HepG2 (cell line): ENCODE measurements around the gene PARVA. TPM values are rescaled to one million over a fixed set of nuclear protein-coding genes. Genes with fewer than 3 reads are reported as not detected.

Experiments
- ATAC-seq: fragments of 200-7000 bp; cut with Tn5 transposase; 3 replicates; pipeline ENCODE4 v1.9.1; 2020; ENCODE audit warnings: mild to moderate bottlenecking, moderate library complexity
- BruUV-seq: library from RNA; stranded (reverse); fragments of 400-500 nt; replicated peaks from 2 replicates; lab custom pipeline; 2021; lab: Mats Ljungman, UMichigan
- CTCF ChIA-PET: fragments of 300-600 bp; formaldehyde crosslinking; extraction: SDS; loops from one replicate; lab custom pipeline; 2021; ENCODE audit warnings: low total read pairs, inconsistent platforms, low intra/inter-chr PET ratio; lab: Yijun Ruan, JAX
- POLR2A ChIA-PET: fragments of 350-600 bp; sonication (Branson Sonifier 250); formaldehyde crosslinking; loops from one replicate; lab custom pipeline; 2020; ENCODE audit warnings: antibody characterized with exemption, inconsistent platforms; lab: Yijun Ruan, JAX
- DNase-seq: peaks from one replicate; pipeline ENCODE4 v3.0.0-alpha.2; 2015; ENCODE audit warnings: low spot score
- FAIRE-seq: peaks from 3 replicates; lab custom pipeline; 2011; peaks lifted over from hg19 to GRCh38; lab: Jason Lieb, UNC
- H2AFZ ChIP-seq: one replicate; pipeline ENCODE4 v1.6.1; 2011; ENCODE audit warnings: low read length, inconsistent platforms
- H3K27ac ChIP-seq: fragments of 300-600 bp; 3 replicates; pipeline ENCODE4 v1.8.0; 2011; ENCODE audit warnings: mixed run types, mild to moderate bottlenecking, mixed read lengths, low read length, inconsistent platforms; ENCODE audit not compliant: insufficient read depth; ENCODE audit errors: extremely low read length
- H3K27me3 ChIP-seq, 2 experiments: fragments of 200-600 bp in 1 of 2; 2 replicates in 1 of 2; 3 replicates in 1 of 2; pipeline versions ENCODE4 v1.6.0 to v1.8.0; 2011; ENCODE audit warnings: low read length in 2 of 2, mild to moderate bottlenecking in 2 of 2, moderate library complexity in 2 of 2, inconsistent platforms in 1 of 2; ENCODE audit not compliant: insufficient read depth in 2 of 2, control insufficient read depth in 1 of 2
- H3K36me3 ChIP-seq, 2 experiments: fragments of 200-600 bp in 1 of 2; replicated peaks in 1 of 2; 2 replicates in 1 of 2; 3 replicates in 1 of 2; pipeline versions ENCODE4 v1.5.1 to v1.8.0; 2011; ENCODE audit warnings: low read length in 2 of 2, inconsistent platforms in 1 of 2; ENCODE audit not compliant: insufficient read depth in 2 of 2, control insufficient read depth in 1 of 2
- H3K4me1 ChIP-seq: 2 replicates; pipeline ENCODE4 v1.5.1; 2012; ENCODE audit warnings: low read length, inconsistent platforms; ENCODE audit not compliant: insufficient read depth
- H3K4me2 ChIP-seq: 2 replicates; pipeline ENCODE4 v1.6.0; 2011; ENCODE audit warnings: low read depth, low read length, inconsistent platforms
- H3K4me3 ChIP-seq, 3 experiments: fragments of 200-600 bp in 1 of 3; sonication (generic), shearing (Covaris generic) in 1 of 3; replicated peaks in 1 of 3; 2 replicates each; pipeline ENCODE4 v1.5.1; 2011 to 2016; ENCODE audit warnings: low read length in 3 of 3, inconsistent platforms in 2 of 3, low read depth in 2 of 3, mild to moderate bottlenecking in 2 of 3, control low read depth in 1 of 3, mixed read lengths in 1 of 3; ENCODE audit not compliant: insufficient read depth in 1 of 3
- H3K79me2 ChIP-seq: one replicate; pipeline ENCODE4 v1.6.1; 2011; ENCODE audit warnings: low read length, inconsistent platforms; ENCODE audit not compliant: insufficient read depth
- H3K9ac ChIP-seq: 2 replicates; pipeline ENCODE4 v1.6.0; 2011; ENCODE audit warnings: mild to moderate bottlenecking, low read depth, low read length, inconsistent platforms; ENCODE audit not compliant: insufficient read depth
- H3K9me3 ChIP-seq: 2 replicates; pipeline ENCODE4 v1.5.1; 2012; ENCODE audit warnings: mild to moderate bottlenecking, low read length
- H4K20me1 ChIP-seq: 2 replicates; pipeline ENCODE4 v1.6.0; 2011; ENCODE audit warnings: inconsistent platforms, mild to moderate bottlenecking, low read length, moderate library complexity; ENCODE audit not compliant: insufficient read depth
- CEBPG ChIP-seq: IDR thresholded peaks from 2 replicates; pipeline ENCODE4 v1.6.1; 2016
- E2F5 ChIP-seq: sonication (generic); formaldehyde crosslinking; conservative IDR thresholded peaks from 2 replicates; pipeline ENCODE4 v1.4.0; 2020; ENCODE audit warnings: missing genetic modification reagents
- GATAD1 ChIP-seq: IDR thresholded peaks from 2 replicates; pipeline ENCODE4 v1.6.1; 2016; ENCODE audit warnings: missing genetic modification reagents, missing compliant biosample characterization
- MAF1 ChIP-seq: sonication (generic); formaldehyde crosslinking; IDR thresholded peaks from 2 replicates; pipeline ENCODE4 v1.5.0; 2020; ENCODE audit warnings: missing genetic modification reagents, borderline replicate concordance
- RNF219 ChIP-seq: sonication (generic); formaldehyde crosslinking; IDR thresholded peaks from 2 replicates; pipeline ENCODE4 v1.5.0; 2020; ENCODE audit warnings: mild to moderate bottlenecking, missing genetic modification reagents
- ZFYVE20 ChIP-seq: sonication (generic); formaldehyde crosslinking; IDR thresholded peaks from 2 replicates; pipeline ENCODE4 v1.8.0; 2023; ENCODE audit warnings: low read depth, mild to moderate bottlenecking, moderate library complexity, missing genetic modification reagents, borderline replicate concordance
- ZNF672 ChIP-seq: sonication (generic); formaldehyde crosslinking; IDR thresholded peaks from 2 replicates; pipeline ENCODE4 v1.8.1; 2022; ENCODE audit warnings: missing genetic modification reagents
- ZNF883 ChIP-seq: sonication (generic); formaldehyde crosslinking; IDR thresholded peaks from 2 replicates; pipeline ENCODE4 v1.5.1; 2020; ENCODE audit warnings: mild to moderate bottlenecking, missing genetic modification reagents; ENCODE audit errors: not compliant biosample characterization
- WGBS: methylation state at CpG from one replicate; pipeline ENCODE4 v1.1.6; 2017; ENCODE audit warnings: low lambda C conversion rate; 5-methylcytosine and 5-hydroxymethylcytosine counted together
- in situ Hi-C: cut with HindIII; loops from 2 replicates; pipeline ENCODE4 v1.10.0; 2017; ENCODE audit warnings: low pct_unique_long_range_greater_than_20kb; ENCODE audit not compliant: extremely low pct_ligation_motif_present
- intact Hi-C: fragments of 100-400 bp; cut with micrococcal nuclease; formaldehyde crosslinking; loops from one replicate; pipeline ENCODE4 v1.10.0; 2022; ENCODE audit not compliant: unreplicated experiment
- polyA plus RNA-seq, 8 experiments: library from polyadenylated mRNA; depleted of rRNA in 3 of 8; stranded (reverse) in 7 of 8; unstranded in 1 of 8; fragments of >200 nt; fragmentation: Illumina TruSeq in 4 of 8; extraction: Trizol in 4 of 8; gene quantifications; 2 replicates each; pipeline versions ENCODE4 v1.2.1 to v1.2.3, GENCODE V29; 2011 to 2016; ENCODE audit warnings: low read depth in 4 of 8, missing spikeins in 1 of 8, mixed read lengths in 1 of 8; ENCODE audit not compliant: insufficient read depth in 1 of 8
- total RNA-seq, 5 experiments: library from RNA; depleted of rRNA; stranded (reverse); fragments of >200 nt; fragmentation: Illumina TruSeq; extraction: Trizol; gene quantifications; 2 replicates each; pipeline ENCODE4 v1.2.3, GENCODE V29; 2016; ENCODE audit warnings: low read depth in 1 of 5

The PARVA gene
- total and polyA plus RNA-seq, 2 of the 13 experiments (the other 11 are each of a cell fraction or from before 2014, with no cell fraction given), result 5.9 to 9.1 TPM

GRCh38 chr11:12433571-12434324, 56.4 kb downstream of the PARVA start (continued):
- no peak for TF ChIP-seq RNF219 (CRISPR knock-in tag)
- no peak for TF ChIP-seq ZNF672

GRCh38 chr11:12434325-12434654, 56.9 kb downstream of the PARVA start:
- CTCF ChIA-PET, result no interaction called here
- H3K9me3 ChIP-seq, result no peaks in the 10 kb centered on the region
- intact Hi-C loops, result no loop called here
- no TSS peak for BruUV-seq
- no peak overlapping the region for H3K4me2 ChIP-seq
- no peaks in the 10 kb centered on the region for H3K27me3 ChIP-seq
- POLR2A ChIA-PET, result no interaction called here
- TF ChIP-seq ZNF883 (CRISPR knock-in tag) (no peak), ZFYVE20 (CRISPR knock-in tag) (no peak), GATAD1 (no peak), E2F5 (CRISPR knock-in tag) (no peak), MAF1 (CRISPR knock-in tag) (no peak), CEBPG (CRISPR knock-in tag) (no peak)
- DNase-seq (no peak), ATAC-seq (no peak), FAIRE-seq (no peak)
- 96% methylated on average over 4 of the region's 4 CpGs for WGBS
- no peaks in the 10 kb centered on the region for H3K36me3 ChIP-seq
- in situ Hi-C loops, result no loop called here
- no peak overlapping the region for H3K4me3 ChIP-seq
- no peak overlapping the region for H2AFZ ChIP-seq
- H3K79me2 ChIP-seq, result no peaks in the 10 kb centered on the region
- H4K20me1 ChIP-seq, result no peaks in the 10 kb centered on the region
- peaks cover 27% of the 10 kb centered on the region for H3K4me1 ChIP-seq
- no peak overlapping the region for H3K9ac ChIP-seq
- H3K27ac ChIP-seq, result no peak overlapping the region
